ENCODE results near the gene MPZL3. TPM values are rescaled to one million over a fixed set of nuclear protein-coding genes. Genes with fewer than 3 reads are reported as not detected.

The MPZL3 gene

GRCh38 chr11:118176778-118177134 is 75.4 kb downstream of the MPZL3 start:
- Histone ChIP-seq H3K79me1 (replicated peaks; ENCODE audit: low read length, poor library complexity, severe bottlenecking) (no peaks in the 10 kb centered on the region), H2AFZ (ENCODE audit: low read depth, low read length) (no peak overlapping the region), H2BK12ac (ENCODE audit: low read length in 2 of 2) (no peak overlapping the region), H3K27me3 (ENCODE audit: control insufficient read depth in 1 of 2, insufficient read depth in 1 of 2, low read length in 2 of 2) (peaks cover 61 to 63% of the 10 kb centered on the region in 2 experiments), H2BK5ac (ENCODE audit: low read depth, low read length, poor library complexity, severe bottlenecking) (no peak overlapping the region), H3K36me3 (ENCODE audit: control insufficient read depth in 1 of 2, insufficient read depth in 2 of 2, low read depth in 1 of 2, low read length in 2 of 2) (no peaks in the 10 kb centered on the region), H3K23ac (ENCODE audit: low read length in 2 of 2) (no peak overlapping the region), H3K4me3 (ENCODE audit: insufficient read depth in 1 of 2, low read depth in 1 of 2, low read length in 2 of 2) (no peak overlapping the region), H2BK15ac (ENCODE audit: low read depth, poor library complexity, severe bottlenecking) (no peak overlapping the region), H3K14ac (ENCODE audit: low read length in 2 of 2) (no peak overlapping the region), H2BK120ac (ENCODE audit: low read depth, low read length) (no peak overlapping the region), H3K27ac (ENCODE audit: low read length, poor library complexity, severe bottlenecking) (no peak overlapping the region), H3K9ac (ENCODE audit: low read length) (no peak overlapping the region), H3K9me3 (ENCODE audit: control insufficient read depth, low read length) (no peaks in the 10 kb centered on the region), H4K91ac (ENCODE audit: low read length) (no peak overlapping the region), H2AK5ac (ENCODE audit: low read length, severe bottlenecking) (no peak overlapping the region), H3K4me1 (ENCODE audit: control insufficient read depth, insufficient read depth, low read depth, low read length) (peaks cover 8% of the 10 kb centered on the region), H3K4ac (ENCODE audit: low read depth in 1 of 2, low read length in 2 of 2) (no peak overlapping the region), H4K8ac (ENCODE audit: low read length) (no peak overlapping the region), H3K4me2 (ENCODE audit: low read length, poor library complexity, severe bottlenecking) (no peak overlapping the region), H3K18ac (ENCODE audit: low read depth in 1 of 2, low read length in 2 of 2) (no peak overlapping the region)
- 83% methylated on average over 4 of the region's 4 CpGs for WGBS
- no peak for DNase-seq

Small RNAs within 50 kb of the gene (small RNA-seq; reads per million reads assigned to genes)
- gene HSPE1P18 (ENCODE audit: low read depth), result not detected

Data from mesenchymal stem cell (in vitro differentiated cells and primary cell).